ENCODE results near the gene SLPI. TPM values are rescaled to one million over a fixed set of nuclear protein-coding genes. Genes with fewer than 3 reads are reported as not detected.

SLPI gene
- total RNA-seq, 1 donor from 2014 or later, result 147 TPM

DNA sequence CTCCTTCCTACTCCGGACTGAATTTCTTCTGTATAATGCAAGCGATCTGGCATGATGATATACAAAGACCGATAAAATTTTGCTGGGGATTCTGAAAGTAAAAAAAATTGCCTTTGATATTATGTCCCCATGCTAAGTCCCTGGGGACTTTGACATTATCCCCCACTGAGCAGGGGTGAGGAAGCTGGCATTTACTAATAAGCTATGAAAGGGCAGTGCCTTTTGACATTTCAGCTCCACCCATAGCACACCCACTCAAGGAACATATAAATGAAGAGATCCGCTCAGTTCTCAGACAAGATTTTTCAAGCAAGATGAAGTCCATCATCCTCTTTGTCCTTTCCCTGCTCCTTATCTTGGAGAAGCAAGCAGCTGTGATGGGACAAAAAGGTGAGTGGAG is 33.3 kb downstream of the SLPI start, which contains the start of gene SEMG2:
SEMG2 (plus strand) TSS at position 298 of the 400 bp plus-strand sequence; CDS start at position 315, 17 bp downstream.
- DNase-seq (ENCODE audit: low spot score), result no peak
- no peak for ATAC-seq

GRCh38 chr20:45218636-45219035 is 35.7 kb downstream of the SLPI start:
- ATAC-seq, result no peak

GRCh38 chr20:45218124-45218523 is 36.2 kb downstream of the SLPI start:
- DNase-seq (ENCODE audit: low spot score) (no peak), ATAC-seq (no peak)

More at GRCh38 chr20:45218636-45219035, 35.7 kb downstream of the SLPI start:
- no peak for DNase-seq (ENCODE audit: low spot score)

DNA sequence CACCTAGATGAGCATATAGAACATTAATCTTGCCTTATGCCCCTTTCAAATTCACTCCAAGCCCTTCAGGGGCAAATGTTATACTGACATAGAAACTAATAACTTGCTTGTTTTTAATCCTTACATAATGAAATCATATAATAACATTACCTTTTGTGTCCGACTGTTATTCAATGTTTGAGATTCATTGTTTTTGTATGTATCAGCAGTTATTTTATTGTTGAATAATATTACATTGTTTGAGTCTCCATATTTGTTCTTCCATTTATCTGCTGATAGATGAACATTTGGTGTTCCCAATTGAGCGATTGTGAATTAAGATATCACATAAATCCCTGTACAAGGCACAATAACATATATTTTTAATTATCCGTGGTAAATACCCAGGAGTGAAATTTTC is 41.5 kb downstream of the SLPI start:
- DNase-seq (ENCODE audit: low spot score) (no peak), ATAC-seq (no peak)

DNA sequence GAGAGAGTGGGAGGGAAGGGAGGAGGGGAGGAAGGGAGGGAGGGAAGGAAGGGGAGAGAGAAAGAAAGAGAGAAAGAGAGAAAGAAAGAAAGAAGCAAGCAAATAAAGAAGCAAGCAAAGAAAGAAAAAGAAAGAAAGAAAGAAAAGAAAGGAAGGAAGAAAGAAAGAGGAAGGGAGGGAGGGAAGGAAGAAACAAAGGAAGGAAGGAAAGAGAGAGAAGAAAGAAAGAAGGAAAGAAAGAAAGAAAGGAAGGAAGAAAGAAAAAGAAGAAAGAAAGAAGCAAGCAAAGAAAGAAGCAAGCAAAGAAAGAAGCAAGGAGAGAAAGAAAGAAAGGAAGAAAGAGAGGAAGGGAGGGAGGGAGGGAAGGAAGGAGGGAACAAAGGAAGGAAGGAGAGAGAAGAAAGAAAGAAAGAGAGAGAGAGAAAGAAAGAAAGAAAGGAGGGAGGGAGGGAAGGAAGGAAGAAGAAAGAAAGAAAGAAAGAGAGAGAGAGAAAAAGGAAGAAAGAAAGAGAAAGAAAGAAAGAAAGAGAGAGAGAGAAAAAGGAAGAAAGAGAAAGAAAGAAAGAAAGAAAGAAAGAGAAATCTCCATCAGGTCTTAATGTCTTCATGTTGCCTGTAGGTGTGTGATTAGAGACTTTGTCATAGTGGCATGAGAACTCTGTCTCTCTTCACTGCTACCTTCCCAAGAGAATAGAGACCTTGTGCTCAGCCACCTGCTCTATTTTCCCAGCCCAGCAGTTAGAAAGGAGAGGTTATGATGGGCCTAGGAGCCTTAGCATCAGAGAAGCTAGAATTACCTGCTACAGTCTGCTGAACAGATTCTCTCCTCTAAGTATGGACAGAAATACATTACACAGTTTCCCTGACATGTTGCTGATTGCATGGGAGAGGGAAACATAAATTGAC is 42.5 kb downstream of the SLPI start:
- DNase-seq (ENCODE audit: low spot score) (no peak), ATAC-seq (no peak)

DNA sequence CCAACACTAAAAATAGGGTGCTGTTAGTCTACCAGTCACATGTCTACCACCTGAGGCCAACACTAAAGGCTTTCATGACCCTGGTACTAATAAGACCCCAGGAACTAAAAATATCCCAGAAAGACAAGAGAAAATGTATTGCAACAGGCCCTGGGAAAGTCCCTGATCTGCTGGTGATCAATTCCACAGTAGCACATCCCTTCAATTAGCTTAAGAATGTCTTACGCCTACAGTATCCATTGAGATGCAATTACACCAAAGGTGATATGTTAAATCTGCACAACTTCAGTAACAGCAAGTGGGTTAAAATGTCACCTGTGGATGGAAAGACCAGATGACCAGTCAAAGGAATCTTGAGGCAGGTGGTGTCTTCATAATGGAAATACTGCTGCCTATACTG is 44.4 kb downstream of the SLPI start:
- ATAC-seq (no peak), DNase-seq (ENCODE audit: low spot score) (no peak)

DNA sequence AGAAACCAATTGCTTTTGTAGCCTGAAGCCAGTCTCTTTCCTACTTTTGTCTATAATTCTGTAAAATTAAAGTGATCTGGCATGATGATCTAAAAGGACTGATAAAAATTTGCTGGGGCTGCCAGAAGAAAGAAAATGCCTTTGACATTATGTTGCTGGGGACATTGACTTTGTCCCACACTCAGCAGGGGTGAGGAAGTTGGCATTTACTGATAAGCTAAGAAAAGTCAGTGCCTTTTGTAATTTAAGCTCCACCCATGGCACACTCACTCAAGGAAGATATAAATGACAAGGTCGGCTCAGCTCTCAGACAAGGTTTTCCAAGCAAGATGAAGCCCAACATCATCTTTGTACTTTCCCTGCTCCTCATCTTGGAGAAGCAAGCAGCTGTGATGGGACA is 47.6 kb downstream of the SLPI start, which contains the start of gene SEMG1:
SEMG1 (plus strand) TSS at position 309 of the 400 bp plus-strand sequence; CDS start at position 330, 21 bp downstream.
- no peak for DNase-seq (ENCODE audit: low spot score)

More for the DNA sequence above, 47.6 kb downstream of the SLPI start, which contains the start of gene SEMG1:
- no peak for ATAC-seq

Other genes starting within 250 kb of the SLPI start
- not detected for gene KCNS1, start 153.4 kb downstream of the SLPI start, total RNA-seq
- gene WFDC5, start 139.4 kb downstream of the SLPI start, total RNA-seq, result not detected
- gene WFDC12, start 130.1 kb downstream of the SLPI start, total RNA-seq, result not detected
- gene PI3, start 79.7 kb downstream of the SLPI start, total RNA-seq, result not detected
- gene SEMG1, start 47.5 kb downstream of the SLPI start, total RNA-seq, result not detected
- not detected for gene SEMG2, start 33.2 kb downstream of the SLPI start, total RNA-seq
- 0.23 TPM for gene RBPJL, start 52.3 kb upstream of the SLPI start, total RNA-seq
- gene MATN4, start 53.7 kb upstream of the SLPI start, total RNA-seq, result not detected
- 89.3 TPM for gene SDC4, start 93.9 kb upstream of the SLPI start, total RNA-seq
- 16.9 TPM for gene SYS1, start 108.6 kb upstream of the SLPI start, total RNA-seq
- gene TP53TG5, start 123.8 kb upstream of the SLPI start, total RNA-seq, result not detected
- gene DBNDD2, start 153.7 kb upstream of the SLPI start, total RNA-seq, result 2.9 TPM
- gene PIGT, start 161.6 kb upstream of the SLPI start, total RNA-seq, result 36.0 TPM
- 3.7 TPM for gene WFDC2, start 215.2 kb upstream of the SLPI start, total RNA-seq

Data from left lobe of liver (tissue), 2 donors.